ENCODE data around the gene TMEFF1.
"Not testable (repeated sequence)": the region's sequence is repeated elsewhere in the genome, so short reads cannot be mapped to it uniquely, and the experiment has no call there.

The TMEFF1 gene

GRCh38 chr9:100499460-100499859 lies 26.5 kb downstream of the TMEFF1 start:
- DNase-seq: no peak

GRCh38 chr9:100499866-100500265 lies 26.9 kb downstream of the TMEFF1 start:
- no peak for DNase-seq

GRCh38 chr9:100505564-100506159 lies 32.7 kb downstream of the TMEFF1 start:
- DNase-seq: peak in 1 of 2 experiments; percentile 7

GRCh38 chr9:100507350-100507749 lies 34.4 kb downstream of the TMEFF1 start:
- not testable (repeated sequence) for DNase-seq

- no peak for DNase-seq
These were observed 38.3 kb downstream of the TMEFF1 start for GRCh38 chr9:100511205-100511604.

- DNase-seq: no peak
These were observed 42.9 kb downstream of the TMEFF1 start for GRCh38 chr9:100515578-100516494.

- no peak for DNase-seq
These were observed 48.3 kb downstream of the TMEFF1 start for GRCh38 chr9:100521282-100521681.

GRCh38 chr9:100525563-100525962 lies 52.6 kb downstream of the TMEFF1 start:
- no peak for DNase-seq

- DNase-seq: not testable (repeated sequence)
These were observed 54.3 kb downstream of the TMEFF1 start for GRCh38 chr9:100527180-100527794.

GRCh38 chr9:100534401-100534800 lies 61.5 kb downstream of the TMEFF1 start:
- no peak for DNase-seq

- DNase-seq: no peak
These were observed 67.4 kb downstream of the TMEFF1 start for GRCh38 chr9:100540327-100540726.

- DNase-seq: no peak
These were observed 76.1 kb downstream of the TMEFF1 start for GRCh38 chr9:100549048-100549447.

GRCh38 chr9:100554935-100555401 lies 82.0 kb downstream of the TMEFF1 start:
- no peak for DNase-seq

- DNase-seq: no peak
These were observed 82.5 kb downstream of the TMEFF1 start for GRCh38 chr9:100555471-100555870.

- no peak for DNase-seq
These were observed 84.1 kb downstream of the TMEFF1 start for GRCh38 chr9:100557053-100557452.

GRCh38 chr9:100561256-100561655 lies 88.3 kb downstream of the TMEFF1 start:
- no peak for DNase-seq

GRCh38 chr9:100567856-100568255 lies 94.9 kb downstream of the TMEFF1 start:
- no peak for DNase-seq

GRCh38 chr9:100573655-100574260 lies 100.8 kb downstream of the TMEFF1 start:
- DNase-seq: peak in 1 of 2 experiments; percentile 49

GRCh38 chr9:100575006-100575405 lies 102.1 kb downstream of the TMEFF1 start:
- no peak for DNase-seq

- no peak for DNase-seq
These were observed 102.9 kb downstream of the TMEFF1 start for GRCh38 chr9:100575765-100576386.

GRCh38 chr9:100577776-100578448 lies 105.0 kb downstream of the TMEFF1 start, which contains the start of gene CAVIN4:
TSS of gene CAVIN4 (plus strand) at chr9:100578079. CDS start at chr9:100578144, 65 bp downstream.
- no peak for DNase-seq

GRCh38 chr9:100578610-100579009 lies 105.7 kb downstream of the TMEFF1 start:
- DNase-seq: no peak

Data from NCI-H446 (cell line).